ENCODE measurements around the gene POLR1D.

POLR1D gene

GRCh38 chr13:27641711-27642502, 20.2 kb downstream of the POLR1D start:
- DNase-seq: no peak

GRCh38 chr13:27643334-27644132, 21.8 kb downstream of the POLR1D start:
- DNase-seq: no peak

- no peak for DNase-seq
Observed at GRCh38 chr13:27644302-27644701, 22.6 kb downstream of the POLR1D start.

- DNase-seq: no peak
Observed at GRCh38 chr13:27650312-27650711, 28.6 kb downstream of the POLR1D start.

- no peak for DNase-seq
Observed at GRCh38 chr13:27654059-27654458, 32.4 kb downstream of the POLR1D start.

GRCh38 chr13:27654816-27655215, 33.1 kb downstream of the POLR1D start:
- no peak for DNase-seq

- DNase-seq: no peak
Observed at GRCh38 chr13:27657724-27658123, 36.0 kb downstream of the POLR1D start.

- no peak for DNase-seq
Observed at GRCh38 chr13:27658546-27658945, 36.9 kb downstream of the POLR1D start.

- DNase-seq: no peak
Observed at GRCh38 chr13:27659145-27659865, 37.6 kb downstream of the POLR1D start.

- no peak for DNase-seq
Observed at GRCh38 chr13:27660511-27660910, 38.8 kb downstream of the POLR1D start.

GRCh38 chr13:27661017-27661416, 39.3 kb downstream of the POLR1D start:
- no peak for DNase-seq

GRCh38 chr13:27662738-27663470, 41.2 kb downstream of the POLR1D start:
- no peak for DNase-seq

GRCh38 chr13:27663947-27664346, 42.3 kb downstream of the POLR1D start:
- DNase-seq: no peak

- no peak for DNase-seq
Observed at GRCh38 chr13:27665333-27665732, 43.6 kb downstream of the POLR1D start.

GRCh38 chr13:27665761-27666160, 44.1 kb downstream of the POLR1D start:
- DNase-seq: no peak

GRCh38 chr13:27666951-27667350, 45.3 kb downstream of the POLR1D start:
- no peak for DNase-seq

- no peak for DNase-seq
Observed at GRCh38 chr13:27667946-27668345, 46.3 kb downstream of the POLR1D start.

- no peak for DNase-seq
Observed at GRCh38 chr13:27670861-27671260, 49.2 kb downstream of the POLR1D start.

GRCh38 chr13:27672025-27672424, 50.3 kb downstream of the POLR1D start:
- DNase-seq: no peak

Measured in T-helper 2 cell (primary cell).